DND-41 (cell line): ENCODE results near the gene ZNF841.

Experiments used
- ATAC-seq: fragments of 200-7000 bp; cut with Tn5 transposase; 3 replicates; pipeline ENCODE4 v1.9.1; 2021; ENCODE audit warnings: low read depth; ENCODE audit not compliant: insufficient read depth
- DNase-seq: peaks from one replicate; pipeline ENCODE4 v3.0.0-alpha.2; 2020
- H2AFZ ChIP-seq: 2 replicates; pipeline ENCODE4 v1.6.0; 2012; ENCODE audit warnings: low read depth, low read length
- H3K27ac ChIP-seq: 2 replicates; pipeline ENCODE4 v1.5.1; 2012; ENCODE audit warnings: low read length, inconsistent platforms
- H3K27me3 ChIP-seq: fragments of 200-600 bp; sonication (generic); 2 replicates; pipeline ENCODE4 v1.6.0; 2012; ENCODE audit warnings: low read length, mild to moderate bottlenecking, inconsistent platforms; ENCODE audit not compliant: insufficient read depth, poor library complexity
- H3K36me3 ChIP-seq: 2 replicates; pipeline ENCODE4 v1.5.1; 2012; ENCODE audit warnings: low read length, inconsistent platforms; ENCODE audit not compliant: insufficient read depth
- H3K4me1 ChIP-seq: 2 replicates; pipeline ENCODE4 v1.5.1; 2012; ENCODE audit warnings: mild to moderate bottlenecking, low read length; ENCODE audit not compliant: insufficient read depth
- H3K4me2 ChIP-seq: 2 replicates; pipeline ENCODE4 v1.6.0; 2012; ENCODE audit warnings: mild to moderate bottlenecking, moderate library complexity, low read length, inconsistent platforms; ENCODE audit not compliant: insufficient read depth
- H3K4me3 ChIP-seq, 2 experiments: fragments of 200-600 bp in 1 of 2; shearing (Covaris generic) in 1 of 2; 2 replicates each; pipeline ENCODE4 v1.5.1; 2012 to 2016; ENCODE audit warnings: inconsistent platforms in 2 of 2, low read length in 2 of 2, mild to moderate bottlenecking in 2 of 2, low read depth in 1 of 2, moderate library complexity in 1 of 2
- H3K79me2 ChIP-seq: 2 replicates; pipeline ENCODE4 v1.6.0; 2012; ENCODE audit warnings: low read length, inconsistent platforms; ENCODE audit not compliant: insufficient read depth
- H3K9ac ChIP-seq: 2 replicates; pipeline ENCODE4 v1.6.0; 2012; ENCODE audit warnings: low read depth, mild to moderate bottlenecking, inconsistent platforms, low read length, moderate library complexity
- H3K9me3 ChIP-seq: 2 replicates; pipeline ENCODE4 v1.5.1; 2012; ENCODE audit warnings: low read length, moderate library complexity, mild to moderate bottlenecking, inconsistent platforms; ENCODE audit not compliant: insufficient read depth, severe bottlenecking
- H4K20me1 ChIP-seq: 2 replicates; pipeline ENCODE4 v1.6.0; 2012; ENCODE audit warnings: low read length; ENCODE audit not compliant: insufficient read depth
- CTCF ChIP-seq: IDR thresholded peaks from 2 replicates; pipeline ENCODE4 v1.5.1; 2012; ENCODE audit warnings: borderline replicate concordance, low read length, moderate library complexity, mild to moderate bottlenecking; ENCODE audit not compliant: poor library complexity, severe bottlenecking; ENCODE audit errors: extremely low read depth
- EZH2 ChIP-seq: IDR thresholded peaks from 3 replicates; pipeline ENCODE4 v1.6.1; 2012; ENCODE audit warnings: borderline replicate concordance, low read depth, mild to moderate bottlenecking, moderate library complexity, low read length, inconsistent platforms; ENCODE audit not compliant: severe bottlenecking

ZNF841 gene

DNA sequence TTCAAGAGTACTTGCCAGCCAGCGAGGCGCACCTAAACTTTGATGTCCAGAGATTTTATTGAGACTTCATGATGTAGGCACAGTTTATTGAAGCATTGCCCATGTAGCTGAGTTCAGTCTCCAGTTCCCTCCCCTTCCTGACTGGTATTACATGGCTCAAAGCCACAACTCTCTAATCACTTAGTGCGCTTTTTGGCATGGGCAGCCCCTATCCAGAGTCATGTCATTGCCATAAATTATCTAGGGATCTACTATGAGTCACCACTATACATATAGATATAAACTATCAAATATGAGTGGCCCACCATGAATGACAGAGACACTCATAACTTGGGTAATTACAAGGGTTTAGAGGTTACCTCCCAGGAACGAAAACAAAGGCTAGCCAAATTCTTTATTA is 75.1 kb downstream of the ZNF841 start:
- Histone ChIP-seq H3K4me3 (no peak overlapping the region), H2AFZ (no peak overlapping the region), H3K9me3 (peaks cover 63% of the 10 kb centered on the region), H3K79me2 (peaks cover 45% of the 10 kb centered on the region), H3K27me3 (no peaks in the 10 kb centered on the region), H3K36me3 (peaks cover 98% of the 10 kb centered on the region), H3K9ac (no peak overlapping the region), H3K4me2 (no peak overlapping the region), H3K4me1 (no peaks in the 10 kb centered on the region), H4K20me1 (no peaks in the 10 kb centered on the region), H3K27ac (no peak overlapping the region)
- no peak for ATAC-seq
- no peak for DNase-seq
- TF ChIP-seq EZH2, result no peak
- TF ChIP-seq CTCF, result no peak
